GM18867 (cell line): ENCODE results near the gene AEN.

Source experiments
- ATAC-seq: cut with Tn5 transposase; IDR thresholded peaks from one replicate; pipeline ENCODE4 v1.9.1; 2021; ENCODE audit warnings: mild to moderate bottlenecking, moderate library complexity; ENCODE audit not compliant: unreplicated experiment

AEN gene

GRCh38 chr15:88649286-88649733 lies 28.2 kb downstream of the AEN start:
- ATAC-seq = peak; percentile 47

GRCh38 chr15:88649753-88650551 lies 28.8 kb downstream of the AEN start:
- no peak for ATAC-seq

- no peak for ATAC-seq
These were observed 29.4 kb downstream of the AEN start for GRCh38 chr15:88650556-88650955.

GRCh38 chr15:88651136-88651732 lies 30.1 kb downstream of the AEN start:
- no peak for ATAC-seq

GRCh38 chr15:88651971-88652370 lies 30.8 kb downstream of the AEN start:
- ATAC-seq = no peak

- no peak for ATAC-seq
These were observed 31.5 kb downstream of the AEN start for GRCh38 chr15:88652456-88653199.

GRCh38 chr15:88653200-88654064 lies 32.3 kb downstream of the AEN start:
- no peak for ATAC-seq

GRCh38 chr15:88654430-88655102 lies 33.4 kb downstream of the AEN start:
- ATAC-seq = no peak

- no peak for ATAC-seq
These were observed 34.0 kb downstream of the AEN start for GRCh38 chr15:88655103-88655553.

GRCh38 chr15:88655800-88656488 lies 34.8 kb downstream of the AEN start:
- ATAC-seq = no peak

GRCh38 chr15:88656760-88657221 lies 35.7 kb downstream of the AEN start:
- peak; percentile 89 for ATAC-seq

GRCh38 chr15:88657326-88658069 lies 36.4 kb downstream of the AEN start:
- ATAC-seq = no peak

GRCh38 chr15:88658070-88658965 lies 37.2 kb downstream of the AEN start:
- no peak for ATAC-seq

- no peak for ATAC-seq
These were observed 38.1 kb downstream of the AEN start for GRCh38 chr15:88658972-88659931.

GRCh38 chr15:88661041-88661700 lies 40.0 kb downstream of the AEN start:
- ATAC-seq = no peak
